T47D (cell line): ENCODE results near the gene PXMP4.
"Not testable (repeated sequence)": the region's sequence is repeated elsewhere in the genome, so short reads cannot be mapped to it uniquely, and the experiment has no call there.

Experiments
- DNase-seq, 2 experiments: peaks; one replicate each; pipeline versions ENCODE4 v3.0.0 to v3.0.0-alpha.2; 2011 to 2012; ENCODE audit warnings: low read depth in 1 of 2, low spot score in 1 of 2
- JUND ChIP-seq: IDR thresholded peaks from 2 replicates; pipeline ENCODE4 v1.6.1; 2012; ENCODE audit warnings: low read depth
- in situ Hi-C: cut with HindIII; loops from 2 replicates; pipeline ENCODE4 v1.10.0; 2016; ENCODE audit warnings: low sequenced_read_pairs, low pct_unique_long_range_greater_than_20kb

PXMP4 gene

DNA sequence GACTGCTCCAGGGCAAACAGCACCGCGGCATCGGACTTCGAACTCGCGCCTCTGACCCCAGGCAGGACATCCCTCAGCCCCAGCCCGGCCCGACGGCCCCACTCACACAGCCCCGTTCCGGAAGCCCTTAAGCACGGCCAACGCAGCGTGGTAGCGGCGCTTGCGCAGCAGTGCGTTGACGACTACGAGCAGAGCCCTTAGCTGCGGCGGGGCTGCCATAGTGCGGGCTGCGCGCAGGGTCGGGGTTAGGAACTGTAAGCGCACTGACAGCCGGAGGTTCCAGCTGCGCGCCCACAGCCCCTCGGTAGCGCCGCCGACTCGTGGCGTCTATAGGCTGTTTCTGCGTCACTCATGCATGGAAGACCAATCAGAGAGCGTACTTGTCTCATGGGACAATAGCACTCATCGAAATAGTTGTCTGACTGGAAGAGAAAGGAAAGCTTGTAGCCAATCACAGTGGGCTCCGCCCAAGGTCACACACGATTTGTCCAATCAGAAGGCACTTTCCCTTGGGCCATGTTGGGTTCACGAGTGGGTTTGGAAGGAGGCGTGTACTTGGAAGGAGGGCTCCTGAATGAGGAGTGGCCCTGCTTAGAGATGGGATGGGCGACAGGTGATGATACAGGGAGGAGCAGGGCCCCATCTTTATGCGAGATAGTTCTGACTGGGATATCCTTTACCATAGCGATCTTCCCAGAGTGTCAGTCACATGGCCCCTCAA lies at the start of gene PXMP4:
PXMP4 (minus strand) TSS at position 322 of the 721 bp plus-strand sequence; CDS start at position 219, 103 bp downstream.
- in situ Hi-C loops, result no loop called here
- TF ChIP-seq JUND, result no peak
- DNase-seq, result peak; percentile 99 to 100

DNA sequence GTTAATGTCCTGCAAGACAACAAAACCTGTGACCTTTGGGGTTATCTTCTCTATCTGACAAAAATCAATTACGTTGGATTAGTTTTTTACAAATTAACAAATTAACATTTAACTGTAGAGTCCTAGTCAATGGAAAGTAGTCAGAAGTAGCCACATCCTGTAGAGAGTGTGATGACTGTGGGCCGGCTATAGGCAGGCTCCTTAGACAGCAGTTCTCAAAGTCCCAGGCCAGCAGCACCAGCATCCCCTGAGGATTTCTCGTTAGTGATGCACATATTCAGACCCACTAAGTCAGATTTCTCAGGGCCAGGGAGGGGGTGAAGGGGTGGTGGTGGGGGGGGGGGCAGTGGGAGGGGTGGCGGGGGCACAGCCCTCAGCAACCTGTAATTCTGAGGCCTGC lies 48.9 kb upstream of the PXMP4 start:
- TF ChIP-seq JUND, result no peak
- in situ Hi-C loops, result no loop called here
- no peak for DNase-seq

GRCh38 chr20:33767777-33768138 lies 47.6 kb upstream of the PXMP4 start:
- in situ Hi-C loops, result no loop called here
- TF ChIP-seq JUND, result no peak
- no peak for DNase-seq

- DNase-seq, result no peak
- TF ChIP-seq JUND, result no peak
- in situ Hi-C loops, result no loop called here
Measured at GRCh38 chr20:33766686-33767085, 46.6 kb upstream of the PXMP4 start.

DNA sequence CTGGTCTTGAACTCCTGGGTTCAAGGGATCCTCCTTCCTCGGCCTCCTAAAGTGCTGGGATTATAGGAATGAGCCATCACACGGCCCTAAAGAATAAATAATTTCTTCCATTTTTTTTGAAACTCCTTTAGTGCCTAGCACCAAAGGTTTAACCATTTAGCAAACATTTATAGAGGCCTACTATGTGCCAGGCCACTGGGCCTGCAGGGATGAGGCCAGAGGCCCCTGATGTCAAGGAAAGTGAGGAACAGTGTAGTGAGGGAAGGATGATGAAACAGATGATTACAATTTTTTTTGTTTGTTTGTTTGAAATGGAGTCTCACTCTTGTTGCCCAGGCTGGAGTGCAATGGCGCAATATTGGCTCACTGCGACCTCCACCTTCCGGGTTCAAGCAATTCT lies 45.5 kb upstream of the PXMP4 start:
- no peak for TF ChIP-seq JUND
- in situ Hi-C loops, result no loop called here
- DNase-seq, result no peak

- DNase-seq, result no peak
- in situ Hi-C loops, result no loop called here
- TF ChIP-seq JUND, result no peak
Measured at GRCh38 chr20:33765099-33765498, 45.0 kb upstream of the PXMP4 start.

GRCh38 chr20:33761698-33762250 lies 41.7 kb upstream of the PXMP4 start:
- DNase-seq, result no peak
- no peak for TF ChIP-seq JUND
- in situ Hi-C loops, result no loop called here

GRCh38 chr20:33757458-33757857 lies 37.3 kb upstream of the PXMP4 start:
- no peak for DNase-seq
- in situ Hi-C loops, result no loop called here

DNA sequence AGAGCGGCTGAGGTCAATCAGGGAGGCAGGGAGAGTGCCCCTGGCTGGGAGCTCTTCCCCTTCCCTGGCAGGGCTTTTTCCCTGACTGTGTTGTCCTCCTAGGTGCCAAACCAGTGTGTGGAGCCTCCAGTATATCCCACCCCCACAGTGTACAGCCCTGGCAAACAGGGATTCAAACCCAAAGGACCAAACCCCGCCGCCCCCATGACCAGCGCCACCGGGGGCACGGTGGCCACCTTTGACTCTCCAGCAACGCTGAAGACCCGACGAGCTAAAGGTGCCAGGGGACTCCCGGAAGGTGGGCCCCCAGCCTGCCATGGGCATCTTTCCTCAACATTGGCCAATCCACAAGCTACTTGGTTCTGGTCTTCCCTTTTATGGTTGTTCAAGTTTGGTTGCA lies 36.9 kb upstream of the PXMP4 start:
- no peak for DNase-seq
- in situ Hi-C loops, result no loop called here
- TF ChIP-seq JUND, result no peak

More at GRCh38 chr20:33757458-33757857, 37.3 kb upstream of the PXMP4 start:
- TF ChIP-seq JUND, result no peak

DNA sequence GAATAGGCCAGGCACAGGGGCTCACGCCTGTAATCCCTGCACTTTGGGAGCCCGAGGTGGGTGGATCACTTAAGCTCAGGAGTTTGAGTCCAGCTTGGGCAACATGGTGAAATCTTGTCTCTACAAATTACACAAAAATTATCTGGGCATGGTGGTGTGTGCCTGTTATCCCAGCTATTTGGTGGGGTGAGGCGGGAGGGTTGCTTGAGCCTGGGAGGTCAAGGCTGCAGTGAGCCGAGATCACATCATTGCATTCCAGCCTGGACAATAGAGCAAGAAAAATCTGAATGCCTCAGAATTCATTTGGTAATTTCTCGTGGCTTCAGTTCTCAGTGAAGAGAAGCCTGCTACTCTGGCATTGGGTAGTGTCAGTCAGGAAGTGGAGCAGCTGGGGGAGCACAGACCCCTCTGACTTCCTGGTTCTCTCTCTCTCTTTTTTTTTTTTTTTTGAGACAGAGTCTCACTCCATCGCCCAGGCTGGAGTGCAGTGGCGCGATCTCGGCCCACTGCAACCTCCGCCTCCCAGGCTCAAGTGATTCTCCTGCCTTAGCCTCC lies 35.9 kb upstream of the PXMP4 start:
- in situ Hi-C loops, DNase-seq: not testable (repeated sequence)

GRCh38 chr20:33753763-33754162 lies 33.7 kb upstream of the PXMP4 start:
- no peak for TF ChIP-seq JUND
- in situ Hi-C loops, result no loop called here
- no peak for DNase-seq

GRCh38 chr20:33753143-33753542 lies 33.0 kb upstream of the PXMP4 start:
- no peak for DNase-seq
- TF ChIP-seq JUND, result no peak
- in situ Hi-C loops, result no loop called here

DNA sequence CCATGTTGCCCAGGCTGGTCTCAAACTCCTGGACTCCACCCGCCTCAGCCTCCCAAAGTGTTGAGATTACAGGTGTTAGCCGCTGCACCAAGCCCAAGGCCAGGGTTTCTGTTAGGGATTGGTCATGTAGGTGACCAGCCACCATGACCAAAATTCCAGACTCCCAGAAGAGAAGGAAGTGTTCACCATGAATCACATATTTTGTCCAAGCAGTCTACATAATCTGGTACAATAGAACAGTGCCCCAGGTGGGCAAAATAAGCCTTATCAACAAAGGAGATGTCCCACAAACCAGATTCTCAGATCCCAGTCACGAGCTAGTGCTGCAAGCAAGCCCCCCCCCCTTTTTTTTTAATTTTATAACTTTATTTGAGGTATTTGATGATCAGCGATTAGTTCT lies 31.7 kb upstream of the PXMP4 start:
- DNase-seq, result no peak
- no peak for TF ChIP-seq JUND
- in situ Hi-C loops, result no loop called here
